GM04504 (cell line): ENCODE measurements around the gene SLC25A13.
"Not testable (repeated sequence)": the region's sequence is repeated elsewhere in the genome, so short reads cannot be mapped to it uniquely, and the experiment has no call there.

Experiments used
- DNase-seq: peaks from one replicate; pipeline ENCODE4 v3.0.0-alpha.2; 2012; ENCODE audit warnings: low read depth

Gene SLC25A13

GRCh38 chr7:96321658-96322372 is at the start of gene SLC25A13:
Gene SLC25A13 (minus strand): TSS chr7:96322098. CDS start chr7:96321956, 142 bp downstream.
- peak; percentile 73 for DNase-seq

- DNase-seq, result not testable (repeated sequence)
Measured at GRCh38 chr7:96365916-96366315, 44.0 kb upstream of the SLC25A13 start.

- no peak for DNase-seq
Measured at GRCh38 chr7:96361116-96361857, 39.4 kb upstream of the SLC25A13 start.

- DNase-seq, result no peak
Measured at GRCh38 chr7:96359876-96360275, 38.0 kb upstream of the SLC25A13 start.

GRCh38 chr7:96358236-96358971 is 36.5 kb upstream of the SLC25A13 start:
- DNase-seq, result not testable (repeated sequence)

- no peak for DNase-seq
Measured at GRCh38 chr7:96355990-96356506, 34.1 kb upstream of the SLC25A13 start.

- DNase-seq, result no peak
Measured at GRCh38 chr7:96354881-96355280, 33.0 kb upstream of the SLC25A13 start.

- DNase-seq, result no peak
Measured at GRCh38 chr7:96349572-96349971, 27.7 kb upstream of the SLC25A13 start.

- DNase-seq, result no peak
Measured at GRCh38 chr7:96347471-96347870, 25.6 kb upstream of the SLC25A13 start.

GRCh38 chr7:96346293-96346953 is 24.5 kb upstream of the SLC25A13 start:
- DNase-seq, result no peak

GRCh38 chr7:96344236-96344635 is 22.3 kb upstream of the SLC25A13 start:
- no peak for DNase-seq

- no peak for DNase-seq
Measured at GRCh38 chr7:96342049-96342448, 20.2 kb upstream of the SLC25A13 start.

GRCh38 chr7:96337519-96337918 is 15.6 kb upstream of the SLC25A13 start:
- no peak for DNase-seq

GRCh38 chr7:96332325-96332724 is 10.4 kb upstream of the SLC25A13 start:
- no peak for DNase-seq

- no peak for DNase-seq
Measured at GRCh38 chr7:96331775-96332174, 9.9 kb upstream of the SLC25A13 start.

GRCh38 chr7:96331233-96331632 is 9.3 kb upstream of the SLC25A13 start:
- no peak for DNase-seq

- no peak for DNase-seq
Measured at GRCh38 chr7:96330193-96330592, 8.3 kb upstream of the SLC25A13 start.

GRCh38 chr7:96329241-96329640 is 7.3 kb upstream of the SLC25A13 start:
- DNase-seq, result no peak

GRCh38 chr7:96328016-96328415 is 6.1 kb upstream of the SLC25A13 start:
- no peak for DNase-seq

- DNase-seq, result no peak
Measured at GRCh38 chr7:96327429-96327828, 5.5 kb upstream of the SLC25A13 start.

GRCh38 chr7:96326752-96327151 is 4.9 kb upstream of the SLC25A13 start:
- not testable (repeated sequence) for DNase-seq

GRCh38 chr7:96322847-96323461 is 1.1 kb upstream of the SLC25A13 start:
- no peak for DNase-seq
